K562 (cell line): ENCODE results near the gene CCDC141.

Experiments
- BACH1 ChIP-seq: fragments of 200-800 bp; sonication (Bioruptor generic); IDR thresholded peaks from 2 replicates; pipeline ENCODE4 v1.6.1; 2016; ENCODE audit warnings: missing genetic modification characterization, missing compliant biosample characterization
- CTCF ChIP-seq, 3 experiments: IDR thresholded peaks in 2 of 3; conservative IDR thresholded peaks in 1 of 3; 2 replicates each; pipeline ENCODE4 v1.5.1; 2011 to 2012; ENCODE audit warnings: low read length in 3 of 3, mild to moderate bottlenecking in 3 of 3, control low read depth in 2 of 3, improper control_type of control experiment in 1 of 3, inconsistent platforms in 1 of 3, low read depth in 1 of 3, mixed read lengths in 1 of 3, moderate library complexity in 1 of 3; ENCODE audit not compliant: insufficient read depth in 2 of 3
- ELF1 ChIP-seq: fragments of 200-800 bp; sonication (Bioruptor generic); IDR thresholded peaks from 2 replicates; pipeline ENCODE4 v1.6.1; 2016; ENCODE audit warnings: missing genetic modification characterization, missing compliant biosample characterization
- GATA2 ChIP-seq: sonication (generic); formaldehyde crosslinking; IDR thresholded peaks from 2 replicates; pipeline ENCODE4 v1.4.0; 2020; ENCODE audit warnings: mild to moderate bottlenecking, missing genetic modification reagents
- JUND ChIP-seq, 2 experiments: IDR thresholded peaks; 2 replicates in 1 of 2; 3 replicates in 1 of 2; pipeline ENCODE4 v1.6.1; 2011; ENCODE audit warnings: borderline replicate concordance in 2 of 2, low read depth in 2 of 2, low read length in 2 of 2, improper control_type of control experiment in 1 of 2, missing biosample characterization in 1 of 2, missing genetic modification characterization in 1 of 2, missing genetic modification reagents in 1 of 2
- KDM1A ChIP-seq, 2 experiments: fragments of 450-650 bp; IDR thresholded peaks; 2 replicates each; pipeline ENCODE4 v1.6.1; 2016; ENCODE audit warnings: mild to moderate bottlenecking in 2 of 2
- MTA1 ChIP-seq: fragments of 450-650 bp; IDR thresholded peaks from 2 replicates; pipeline ENCODE4 v1.6.1; 2017; ENCODE audit warnings: borderline replicate concordance
- NFYB ChIP-seq: IDR thresholded peaks from 2 replicates; pipeline ENCODE4 v1.6.1; 2011; ENCODE audit warnings: mild to moderate bottlenecking, moderate library complexity; ENCODE audit not compliant: insufficient read length; ENCODE audit errors: extremely low read depth
- POLR2A ChIP-seq: fragments of 450-650 bp; conservative IDR thresholded peaks from 2 replicates; pipeline ENCODE4 v1.6.1; 2016
- SMAD3 ChIP-seq: fragments of 450-650 bp; formaldehyde crosslinking; conservative IDR thresholded peaks from 2 replicates; pipeline ENCODE4 v1.4.0; 2020; ENCODE audit warnings: mild to moderate bottlenecking
- ZNF518B ChIP-seq: fragments of 250-450 bp; sonication (Bioruptor Pico); IDR thresholded peaks from 2 replicates; pipeline ENCODE4 v1.5.0; 2021; ENCODE audit warnings: mild to moderate bottlenecking, moderate library complexity
- ZNF696 ChIP-seq: fragments of 250-450 bp; sonication (Bioruptor Pico); conservative IDR thresholded peaks from 2 replicates; pipeline ENCODE4 v1.4.0; 2020; ENCODE audit warnings: mild to moderate bottlenecking, moderate library complexity
- ZNF717 ChIP-seq: fragments of 250-450 bp; sonication (Bioruptor Pico); IDR thresholded peaks from 2 replicates; pipeline ENCODE4 v1.5.0; 2021

- no peak for TF ChIP-seq MTA1
- TF ChIP-seq SMAD3 (CRISPR knock-in tag) = no peak
- no peak for TF ChIP-seq ZNF696
- TF ChIP-seq CTCF (IDR thresholded peaks at IDR 0.05 in 2 of 3, conservative IDR thresholded peaks at IDR 0.05 in 1 of 3; ENCODE audit: insufficient read depth in 2 of 3, low read depth in 1 of 3, low read length in 3 of 3) = no peak
- TF ChIP-seq GATA2 (CRISPR knock-in tag) = no peak
- no peak for TF ChIP-seq NFYB
- no peak for TF ChIP-seq ELF1 (tag)
- TF ChIP-seq ZNF717 = no peak
- no peak for TF ChIP-seq BACH1
- TF ChIP-seq KDM1A (IDR thresholded peaks at IDR 0.05) = no peak
- no peak for TF ChIP-seq POLR2A
- TF ChIP-seq ZNF518B (CRISPR knock-in tag) = no peak
- no peak for TF ChIP-seq JUND (IDR thresholded peaks at IDR 0.05; ENCODE audit: borderline replicate concordance, low read depth, low read length)
- no peak for TF ChIP-seq JUND (tag; IDR thresholded peaks at IDR 0.05; ENCODE audit: borderline replicate concordance, low read depth, low read length)
These were observed 134.3 kb downstream of the CCDC141 start for GRCh38 chr2:178915423-178916173.
